Astrocyte of the spinal cord (primary cell): Measurements from ENCODE around the gene LPAR1.

Source experiments
- DNase-seq: peaks from one replicate; pipeline ENCODE4 v3.0.0; 2011; ENCODE audit warnings: low read depth, low spot score
- H3K4me3 ChIP-seq: 2 replicates; pipeline ENCODE4 v1.5.1; 2011; ENCODE audit warnings: low read depth, mild to moderate bottlenecking, low read length, moderate library complexity
- CTCF ChIP-seq: IDR thresholded peaks from 2 replicates; pipeline ENCODE4 v1.5.1; 2012; ENCODE audit warnings: low read depth, mild to moderate bottlenecking, low read length, inconsistent platforms
- in situ Hi-C: cut with HindIII; loops from 2 replicates; pipeline ENCODE4 v1.10.0; 2017; ENCODE audit warnings: low sequenced_read_pairs

Gene LPAR1

GRCh38 chr9:110997847-110998246 lies 40.4 kb downstream of the LPAR1 start:
- no peak overlapping the region for H3K4me3 ChIP-seq
- TF ChIP-seq CTCF, result no peak
- no peak for DNase-seq
- in situ Hi-C loops, result no loop called here

- no peak overlapping the region for H3K4me3 ChIP-seq
- no peak for TF ChIP-seq CTCF
- peak; percentile 79 for DNase-seq
- in situ Hi-C loops, result no loop called here
Measured at GRCh38 chr9:110996436-110997220, 41.6 kb downstream of the LPAR1 start.

GRCh38 chr9:110995420-110996340 lies 42.6 kb downstream of the LPAR1 start:
- no peak for TF ChIP-seq CTCF
- H3K4me3 ChIP-seq, result no peak overlapping the region
- in situ Hi-C loops, result no loop called here
- peak; percentile 57 for DNase-seq

GRCh38 chr9:110994771-110995241 lies 43.5 kb downstream of the LPAR1 start:
- DNase-seq, result peak; percentile 47
- no peak overlapping the region for H3K4me3 ChIP-seq
- in situ Hi-C loops, result no loop called here
- TF ChIP-seq CTCF, result no peak

- in situ Hi-C loops, result no loop called here
- no peak overlapping the region for H3K4me3 ChIP-seq
- no peak for TF ChIP-seq CTCF
Measured at GRCh38 chr9:110990481-110990880, 47.8 kb downstream of the LPAR1 start.

GRCh38 chr9:110986529-110986928 lies 51.7 kb downstream of the LPAR1 start:
- no peak for TF ChIP-seq CTCF
- in situ Hi-C loops, result no loop called here
- no peak for DNase-seq
- no peak overlapping the region for H3K4me3 ChIP-seq

More at GRCh38 chr9:110990481-110990880, 47.8 kb downstream of the LPAR1 start:
- DNase-seq, result no peak
